Lung (tissue), 12 donors: ENCODE results near the gene ASB6. TPM values are rescaled to one million over a fixed set of nuclear protein-coding genes. Genes with fewer than 3 reads are reported as not detected.

Experiments
- ATAC-seq: fragments of 200-7000 bp; cut with Tn5 transposase; one replicate; pipeline ENCODE4 v1.9.1; 2020; ENCODE audit warnings: moderate number of reproducible peaks; ENCODE audit not compliant: insufficient read depth, low FRiP score
- DNase-seq, 3 donors: peaks; one replicate each; pipeline ENCODE4 v3.0.0-alpha.2; 2013 to 2017
- H3K27ac ChIP-seq, 2 donors: one replicate each; pipeline ENCODE4 v1.5.1; 2013; ENCODE audit warnings: mild to moderate bottlenecking in 2 of 2, moderate library complexity in 2 of 2, control low read depth in 1 of 2, inconsistent platforms in 1 of 2, low read depth in 1 of 2, low read length in 1 of 2
- H3K27me3 ChIP-seq, 3 donors: one replicate each; pipeline ENCODE4 v1.5.1; 2013; ENCODE audit warnings: low read length in 2 of 3; ENCODE audit not compliant: control insufficient read depth in 3 of 3, insufficient read depth in 3 of 3
- H3K36me3 ChIP-seq, 4 donors: one replicate each; pipeline ENCODE4 v1.5.1; 2013; ENCODE audit warnings: low read length in 4 of 4, mild to moderate bottlenecking in 1 of 4, moderate library complexity in 1 of 4; ENCODE audit not compliant: control insufficient read depth in 4 of 4, insufficient read depth in 4 of 4
- H3K4me1 ChIP-seq, 5 donors: one replicate each; pipeline ENCODE4 v1.5.1; 2013; ENCODE audit warnings: low read length in 5 of 5, mild to moderate bottlenecking in 2 of 5, moderate library complexity in 1 of 5; ENCODE audit not compliant: control insufficient read depth in 5 of 5, insufficient read depth in 5 of 5
- H3K4me3 ChIP-seq: one replicate; pipeline ENCODE4 v1.5.1; 2013; ENCODE audit warnings: mild to moderate bottlenecking, control low read depth, moderate library complexity
- H3K9ac ChIP-seq, 2 donors: one replicate each; pipeline ENCODE4 v1.5.1; 2013; ENCODE audit warnings: low read length in 2 of 2, control low read depth in 1 of 2; ENCODE audit not compliant: insufficient read depth in 1 of 2
- H3K9me3 ChIP-seq, 4 donors: one replicate each; pipeline ENCODE4 v1.5.1; 2013; ENCODE audit warnings: low read length in 3 of 4, mild to moderate bottlenecking in 1 of 4, moderate library complexity in 1 of 4; ENCODE audit not compliant: control insufficient read depth in 4 of 4, insufficient read depth in 3 of 4
- WGBS, 2 donors: extraction: QIAGEN DNeasy Blood & Tissue Kit; methylation state at CpG; one replicate each; pipeline ENCODE4 v1.1.7; 2013; 5-methylcytosine and 5-hydroxymethylcytosine counted together
- polyA plus RNA-seq, 2 donors: library from polyadenylated mRNA; stranded (reverse); fragments of 200-250 nt; gene quantifications; one replicate each; pipeline ENCODE4 v1.2.1, GENCODE V29; 2013
- total RNA-seq, 2 donors: library from RNA; depleted of rRNA in 1 of 2; stranded (reverse); fragments of >200 nt in 1 of 2; gene quantifications; one replicate each; pipeline ENCODE4 v1.2.1, GENCODE V29; 2014 to 2021
- TF ChIP-seq, protein P1 (sequence below): IDR thresholded peaks from 2 replicates; pipeline ENCODE4 v1.5.1; 2012; ENCODE audit warnings: mild to moderate bottlenecking; ENCODE audit errors: control extremely low read depth, extremely low read depth
- donor health status: control.
- donor health status: control.
- donor health status: Bipolar disorder and iron deficiency.
- donor health status: healthy.
- donor health status: DM: yes; HTN: yes; CAD: no.

The ASB6 gene
- total and polyA plus RNA-seq, 4 donors: 11.8 to 19.5 (median 16.1) TPM

GRCh38 chr9:129673602-129674001 lies 31.7 kb upstream of the ASB6 start:
- Histone ChIP-seq H3K27me3 (peaks cover 0 to 20% (median 3%) of the 10 kb centered on the region in 3 donors), H3K4me3 (no peak overlapping the region), H3K9ac (no peak overlapping the region), H3K27ac (no peak overlapping the region), H3K36me3 (no peaks in the 10 kb centered on the region), H3K4me1 (no peaks in the 10 kb centered on the region), H3K9me3 (no peaks in the 10 kb centered on the region)
- ATAC-seq (no peak), DNase-seq (no peak)
- WGBS, 2 donors: 51 to 73% methylated on average over 12 of the region's 12 CpGs
- TF ChIP-seq, protein P1, sequence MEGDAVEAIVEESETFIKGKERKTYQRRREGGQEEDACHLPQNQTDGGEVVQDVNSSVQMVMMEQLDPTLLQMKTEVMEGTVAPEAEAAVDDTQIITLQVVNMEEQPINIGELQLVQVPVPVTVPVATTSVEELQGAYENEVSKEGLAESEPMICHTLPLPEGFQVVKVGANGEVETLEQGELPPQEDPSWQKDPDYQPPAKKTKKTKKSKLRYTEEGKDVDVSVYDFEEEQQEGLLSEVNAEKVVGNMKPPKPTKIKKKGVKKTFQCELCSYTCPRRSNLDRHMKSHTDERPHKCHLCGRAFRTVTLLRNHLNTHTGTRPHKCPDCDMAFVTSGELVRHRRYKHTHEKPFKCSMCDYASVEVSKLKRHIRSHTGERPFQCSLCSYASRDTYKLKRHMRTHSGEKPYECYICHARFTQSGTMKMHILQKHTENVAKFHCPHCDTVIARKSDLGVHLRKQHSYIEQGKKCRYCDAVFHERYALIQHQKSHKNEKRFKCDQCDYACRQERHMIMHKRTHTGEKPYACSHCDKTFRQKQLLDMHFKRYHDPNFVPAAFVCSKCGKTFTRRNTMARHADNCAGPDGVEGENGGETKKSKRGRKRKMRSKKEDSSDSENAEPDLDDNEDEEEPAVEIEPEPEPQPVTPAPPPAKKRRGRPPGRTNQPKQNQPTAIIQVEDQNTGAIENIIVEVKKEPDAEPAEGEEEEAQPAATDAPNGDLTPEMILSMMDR: no peak

DNA sequence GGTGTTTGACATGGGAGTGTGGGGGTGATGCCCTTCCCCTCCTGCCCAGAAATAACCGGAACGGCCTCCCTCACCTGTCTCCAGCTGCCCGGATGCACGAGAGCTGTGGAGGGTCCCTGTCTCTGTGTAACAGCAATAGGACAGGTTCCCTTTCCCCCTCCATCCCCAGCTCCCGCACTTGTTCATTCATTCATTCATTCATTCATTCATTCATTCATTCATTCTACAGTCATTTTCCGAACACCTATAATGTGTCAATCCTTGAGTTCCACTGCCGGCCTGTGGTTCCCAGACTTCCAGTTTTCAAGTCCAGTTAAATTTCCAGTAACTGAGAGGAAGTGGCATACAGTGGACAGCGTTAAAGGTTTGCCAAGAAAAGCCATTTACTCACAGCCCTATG lies 30.8 kb upstream of the ASB6 start:
- Histone ChIP-seq H3K4me1 (no peaks in the 10 kb centered on the region), H3K27me3 (peaks cover 3 to 15% (median 4%) of the 10 kb centered on the region in 3 donors), H3K9ac (no peak overlapping the region), H3K9me3 (no peaks in the 10 kb centered on the region), H3K36me3 (no peaks in the 10 kb centered on the region), H3K4me3 (no peak overlapping the region), H3K27ac (no peak overlapping the region)
- ATAC-seq: no peak
- no peak for DNase-seq
- TF ChIP-seq, protein P1: no peak
- 84% methylated on average over 4 to 8 of the region's 8 CpGs for WGBS, 2 donors

- no peaks in the 10 kb centered on the region for H3K4me1 ChIP-seq
- TF ChIP-seq, protein P1: no peak
- ATAC-seq: no peak
- no peak for DNase-seq
- H3K27me3 ChIP-seq: peaks cover 5 to 19% (median 10%) of the 10 kb centered on the region in 3 donors
- 83 to 93% methylated on average over 7 of the region's 7 CpGs for WGBS, 2 donors
- H3K9me3 ChIP-seq: no peaks in the 10 kb centered on the region
- H3K36me3 ChIP-seq: no peaks in the 10 kb centered on the region
- H3K9ac ChIP-seq: no peak overlapping the region
- no peak overlapping the region for H3K27ac ChIP-seq
- H3K4me3 ChIP-seq: no peak overlapping the region
These were observed 29.6 kb upstream of the ASB6 start for GRCh38 chr9:129671519-129671918.

GRCh38 chr9:129671065-129671464 lies 29.1 kb upstream of the ASB6 start:
- no peak for DNase-seq
- H3K9me3 ChIP-seq: no peaks in the 10 kb centered on the region
- H3K27ac ChIP-seq: no peak overlapping the region
- peaks cover 5 to 20% (median 10%) of the 10 kb centered on the region in 3 donors for H3K27me3 ChIP-seq
- no peak for ATAC-seq
- H3K4me3 ChIP-seq: no peak overlapping the region
- no peak overlapping the region for H3K9ac ChIP-seq
- WGBS, 2 donors: 82 to 92% methylated on average over 9 of the region's 9 CpGs
- TF ChIP-seq, protein P1: no peak
- H3K36me3 ChIP-seq: no peaks in the 10 kb centered on the region
- peaks cover 0 to 3% (median 0%) of the 10 kb centered on the region in 5 donors for H3K4me1 ChIP-seq
